Upper lobe of left lung (tissue), 6 donors: ENCODE results near the gene TSN. TPM values are rescaled to one million over a fixed set of nuclear protein-coding genes. Genes with fewer than 3 reads are reported as not detected.
A peak's percentile ranks its signal among the peaks of the same experiment; 100 is the strongest.

Experiments used
- ATAC-seq, 2 donors: fragments of 200-7000 bp; cut with Tn5 transposase; one replicate each; pipeline ENCODE4 v1.9.1; 2022; ENCODE audit warnings: mild to moderate bottlenecking in 2 of 2, moderate library complexity in 2 of 2; ENCODE audit not compliant: low FRiP score in 2 of 2
- DNase-seq, 2 donors: peaks; one replicate each; pipeline ENCODE4 v3.0.0-alpha.2; 2019 to 2020
- H3K27ac ChIP-seq, 4 donors: fragments of 200-600 bp; sonication (generic); one replicate each; pipeline ENCODE4 v1.5.1; 2016 to 2019
- H3K27me3 ChIP-seq, 4 donors: fragments of 200-600 bp; sonication (generic); one replicate each; pipeline ENCODE4 v1.5.1; 2017 to 2019
- H3K36me3 ChIP-seq, 4 donors: fragments of 200-600 bp; sonication (generic); one replicate each; pipeline ENCODE4 v1.5.1; 2016 to 2019
- H3K4me1 ChIP-seq, 4 donors: fragments of 200-600 bp; sonication (generic); one replicate each; pipeline ENCODE4 v1.5.1; 2018 to 2019
- H3K4me3 ChIP-seq, 4 donors: fragments of 200-600 bp; sonication (generic); one replicate each; pipeline ENCODE4 v1.5.1; 2017 to 2019; ENCODE audit warnings: mild to moderate bottlenecking in 2 of 4, moderate library complexity in 1 of 4
- H3K9me3 ChIP-seq, 4 donors: fragments of 200-600 bp; sonication (generic); one replicate each; pipeline ENCODE4 v1.5.1; 2018 to 2019
- EP300 ChIP-seq, 4 donors: sonication (generic); formaldehyde crosslinking; IDR thresholded peaks; one replicate each; pipeline ENCODE4 v1.5.1; 2017; ENCODE audit warnings: antibody characterized with exemption in 4 of 4, control low read depth in 2 of 4
- POLR2A ChIP-seq, 4 donors: fragments of 450-650 bp; IDR thresholded peaks; one replicate each; pipeline ENCODE4 v1.5.1; 2016 to 2017; ENCODE audit warnings: antibody characterized with exemption in 4 of 4, mild to moderate bottlenecking in 2 of 4
- POLR2AphosphoS5 ChIP-seq, 2 donors: sonication (generic); formaldehyde crosslinking; IDR thresholded peaks; one replicate each; pipeline ENCODE4 v1.5.1; 2017; ENCODE audit warnings: antibody characterized with exemption in 2 of 2
- WGBS, 2 donors: methylation state at CpG; one replicate each; pipeline ENCODE4 v1.1.5; 2017 to 2018; 5-methylcytosine and 5-hydroxymethylcytosine counted together
- total RNA-seq, 6 donors: library from RNA; depleted of rRNA in 4 of 6; stranded (reverse); fragments of >200 nt in 4 of 6; gene quantifications; one replicate each; pipeline versions ENCODE4 v1.1.0 to v1.2.1, GENCODE V29; 2016 to 2021
- TF ChIP-seq, protein P1 (sequence below), 6 experiments: fragments of 450-650 bp in 4 of 6; fragments of 200-600 bp in 2 of 6; sonication (generic) in 2 of 6; IDR thresholded peaks; one replicate each; pipeline ENCODE4 v1.5.1; 2016 to 2019; ENCODE audit warnings: antibody characterized with exemption in 6 of 6
- donor health status: DM: no; HTN: no; CAD: no; lungs with moderate emphysema.
- donor health status: DM: no; HTN: yes; CAD: no; lungs with severe emphysema.

Gene TSN
- total RNA-seq, 6 donors from 2014 or later = 8.3 to 52.8 (median 40.0) TPM

GRCh38 chr2:121778741-121779487 lies 23.5 kb downstream of the TSN start:
- WGBS, 2 donors = 71 to 86% methylated on average over 7 of the region's 7 CpGs
- H3K9me3 ChIP-seq = no peaks in the 10 kb centered on the region

GRCh38 chr2:121783180-121783579 lies 27.7 kb downstream of the TSN start:
- no peak overlapping the region for H3K4me3 ChIP-seq
- WGBS, 2 donors = 46 to 54% methylated on average over 2 of the region's 2 CpGs
- TF ChIP-seq POLR2AphosphoS5 (IDR thresholded peaks at IDR 0.05) (no peak), EP300 (IDR thresholded peaks at IDR 0.05) (no peak)
- ATAC-seq = no peak
- H3K36me3 ChIP-seq = no peaks in the 10 kb centered on the region
- H3K27me3 ChIP-seq = no peaks in the 10 kb centered on the region
- no peaks in the 10 kb centered on the region for H3K9me3 ChIP-seq
- no peaks in the 10 kb centered on the region for H3K4me1 ChIP-seq
- H3K27ac ChIP-seq = no peak overlapping the region
- DNase-seq = no peak

More at GRCh38 chr2:121778741-121779487, 23.5 kb downstream of the TSN start:
- no peak for DNase-seq
- no peak overlapping the region for H3K27ac ChIP-seq
- no peak for TF ChIP-seq POLR2A (IDR thresholded peaks at IDR 0.05)
- TF ChIP-seq, protein P1, sequence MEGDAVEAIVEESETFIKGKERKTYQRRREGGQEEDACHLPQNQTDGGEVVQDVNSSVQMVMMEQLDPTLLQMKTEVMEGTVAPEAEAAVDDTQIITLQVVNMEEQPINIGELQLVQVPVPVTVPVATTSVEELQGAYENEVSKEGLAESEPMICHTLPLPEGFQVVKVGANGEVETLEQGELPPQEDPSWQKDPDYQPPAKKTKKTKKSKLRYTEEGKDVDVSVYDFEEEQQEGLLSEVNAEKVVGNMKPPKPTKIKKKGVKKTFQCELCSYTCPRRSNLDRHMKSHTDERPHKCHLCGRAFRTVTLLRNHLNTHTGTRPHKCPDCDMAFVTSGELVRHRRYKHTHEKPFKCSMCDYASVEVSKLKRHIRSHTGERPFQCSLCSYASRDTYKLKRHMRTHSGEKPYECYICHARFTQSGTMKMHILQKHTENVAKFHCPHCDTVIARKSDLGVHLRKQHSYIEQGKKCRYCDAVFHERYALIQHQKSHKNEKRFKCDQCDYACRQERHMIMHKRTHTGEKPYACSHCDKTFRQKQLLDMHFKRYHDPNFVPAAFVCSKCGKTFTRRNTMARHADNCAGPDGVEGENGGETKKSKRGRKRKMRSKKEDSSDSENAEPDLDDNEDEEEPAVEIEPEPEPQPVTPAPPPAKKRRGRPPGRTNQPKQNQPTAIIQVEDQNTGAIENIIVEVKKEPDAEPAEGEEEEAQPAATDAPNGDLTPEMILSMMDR (IDR thresholded peaks at IDR 0.05) = no peak
- no peak for TF ChIP-seq POLR2AphosphoS5 (IDR thresholded peaks at IDR 0.05)
- no peak for TF ChIP-seq EP300 (IDR thresholded peaks at IDR 0.05)
- ATAC-seq = no peak
- H3K4me3 ChIP-seq = no peak overlapping the region
- H3K27me3 ChIP-seq = no peaks in the 10 kb centered on the region
- H3K36me3 ChIP-seq = no peaks in the 10 kb centered on the region
- H3K4me1 ChIP-seq = no peaks in the 10 kb centered on the region

- H3K27ac ChIP-seq = no peak overlapping the region
- 100% methylated on average over 1 of the region's 1 CpG for WGBS, 2 donors
- ATAC-seq = no peak
Measured at GRCh38 chr2:121788685-121789084, 33.2 kb downstream of the TSN start.

GRCh38 chr2:121790276-121790956 lies 35.0 kb downstream of the TSN start:
- ATAC-seq (peak; percentile 13 to 72), DNase-seq (no peak)
- Histone ChIP-seq H3K9me3 (peaks cover 0 to 6% (median 0%) of the 10 kb centered on the region in 4 donors), H3K4me1 (no peaks in the 10 kb centered on the region), H3K36me3 (no peaks in the 10 kb centered on the region), H3K27me3 (no peaks in the 10 kb centered on the region), H3K27ac (no peak overlapping the region), H3K4me3 (no peak overlapping the region)
- 80 to 83% methylated on average over 5 of the region's 5 CpGs for WGBS, 2 donors
- TF ChIP-seq POLR2AphosphoS5 (IDR thresholded peaks at IDR 0.05) = no peak
- TF ChIP-seq EP300 (IDR thresholded peaks at IDR 0.05) = no peak
- TF ChIP-seq, protein P1 (IDR thresholded peaks at IDR 0.05) = no peak
- TF ChIP-seq POLR2A (IDR thresholded peaks at IDR 0.05) = no peak

More at GRCh38 chr2:121788685-121789084, 33.2 kb downstream of the TSN start:
- H3K36me3 ChIP-seq = no peaks in the 10 kb centered on the region
- no peak for DNase-seq
- no peak overlapping the region for H3K4me3 ChIP-seq
- TF ChIP-seq EP300 (IDR thresholded peaks at IDR 0.05) (no peak), POLR2AphosphoS5 (IDR thresholded peaks at IDR 0.05) (no peak), POLR2A (IDR thresholded peaks at IDR 0.05) (no peak)
- TF ChIP-seq, protein P1 (IDR thresholded peaks at IDR 0.05) = no peak
- H3K4me1 ChIP-seq = no peaks in the 10 kb centered on the region
- no peaks in the 10 kb centered on the region for H3K27me3 ChIP-seq
- peaks cover 0 to 6% (median 0%) of the 10 kb centered on the region in 4 donors for H3K9me3 ChIP-seq

DNA sequence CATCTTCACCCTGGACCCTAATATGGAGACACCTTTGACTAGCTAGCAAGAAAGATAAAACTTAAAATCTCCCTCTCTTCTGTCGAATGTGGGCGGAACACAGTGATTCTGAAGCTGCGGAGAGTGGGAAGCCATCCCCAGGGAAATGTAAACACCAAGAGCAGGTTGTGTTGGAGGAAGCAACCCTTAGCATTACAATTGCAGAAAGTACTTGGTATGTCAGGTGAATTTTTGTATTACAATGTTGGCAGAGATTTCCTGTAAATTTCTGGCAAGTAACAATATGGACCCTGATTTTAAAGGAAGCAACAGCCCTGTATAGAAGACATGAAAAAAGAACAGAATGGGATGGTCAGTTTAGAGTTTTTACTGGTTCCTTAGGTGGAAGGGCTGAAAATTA lies 35.8 kb downstream of the TSN start:
- ATAC-seq (no peak), DNase-seq (no peak)
- WGBS, 2 donors = 68 to 77% methylated on average over 3 of the region's 3 CpGs
- H3K9me3 ChIP-seq = peaks cover 0 to 6% (median 0%) of the 10 kb centered on the region in 4 donors
- H3K4me3 ChIP-seq = no peak overlapping the region
- TF ChIP-seq, protein P1 (IDR thresholded peaks at IDR 0.05) = no peak
- TF ChIP-seq EP300 (IDR thresholded peaks at IDR 0.05) (no peak), POLR2AphosphoS5 (IDR thresholded peaks at IDR 0.05) (no peak), POLR2A (IDR thresholded peaks at IDR 0.05) (no peak)
- no peaks in the 10 kb centered on the region for H3K36me3 ChIP-seq
- no peaks in the 10 kb centered on the region for H3K27me3 ChIP-seq
- H3K4me1 ChIP-seq = no peaks in the 10 kb centered on the region
- no peak overlapping the region for H3K27ac ChIP-seq
